ENCODE data around the gene GPC5. TPM values are rescaled to one million over a fixed set of nuclear protein-coding genes. Genes with fewer than 3 reads are reported as not detected.

Gene GPC5
- total and polyA plus RNA-seq, 2 of the 8 experiments (the other 6 are each of a cell fraction or from before 2014, with no cell fraction given), result 0.20 to 0.39 TPM

DNA sequence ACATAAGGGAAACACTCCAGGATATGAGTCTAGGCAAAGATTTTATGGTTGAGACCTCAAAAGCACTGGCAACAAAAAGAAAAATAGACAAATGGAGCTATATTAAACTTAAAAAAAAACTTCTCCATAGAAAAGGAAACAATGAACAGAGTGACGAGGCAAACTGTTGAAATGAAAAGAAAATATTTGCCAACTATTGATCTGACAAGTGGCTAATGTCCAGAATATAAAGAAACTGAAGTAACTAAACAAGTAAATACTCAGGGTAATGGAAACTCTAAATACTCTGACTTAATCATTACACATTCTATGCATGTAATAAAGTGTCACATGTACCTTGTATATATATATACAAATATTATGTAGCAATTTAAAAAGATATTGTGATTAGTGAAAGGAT lies 562.5 kb downstream of the GPC5 start (continued):
- no peak for TF ChIP-seq RBBP5 (IDR thresholded peaks at IDR 0.05; ENCODE audit: borderline replicate concordance, low read depth, low read length)
- TF ChIP-seq, protein P1, sequence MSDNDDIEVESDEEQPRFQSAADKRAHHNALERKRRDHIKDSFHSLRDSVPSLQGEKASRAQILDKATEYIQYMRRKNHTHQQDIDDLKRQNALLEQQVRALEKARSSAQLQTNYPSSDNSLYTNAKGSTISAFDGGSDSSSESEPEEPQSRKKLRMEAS (IDR thresholded peaks at IDR 0.05), result no peak
- TF ChIP-seq POLR2A (IDR thresholded peaks at IDR 0.05; ENCODE audit: control extremely low read depth in 1 of 2, low read depth in 2 of 2, low read length in 2 of 2), result no peak
- no peak for TF ChIP-seq TBP (IDR thresholded peaks at IDR 0.05; ENCODE audit: low read depth, low read length)
- no peak for TF ChIP-seq TAF1 (IDR thresholded peaks at IDR 0.05; ENCODE audit: low read depth, low read length)
- TF ChIP-seq, protein P2, sequence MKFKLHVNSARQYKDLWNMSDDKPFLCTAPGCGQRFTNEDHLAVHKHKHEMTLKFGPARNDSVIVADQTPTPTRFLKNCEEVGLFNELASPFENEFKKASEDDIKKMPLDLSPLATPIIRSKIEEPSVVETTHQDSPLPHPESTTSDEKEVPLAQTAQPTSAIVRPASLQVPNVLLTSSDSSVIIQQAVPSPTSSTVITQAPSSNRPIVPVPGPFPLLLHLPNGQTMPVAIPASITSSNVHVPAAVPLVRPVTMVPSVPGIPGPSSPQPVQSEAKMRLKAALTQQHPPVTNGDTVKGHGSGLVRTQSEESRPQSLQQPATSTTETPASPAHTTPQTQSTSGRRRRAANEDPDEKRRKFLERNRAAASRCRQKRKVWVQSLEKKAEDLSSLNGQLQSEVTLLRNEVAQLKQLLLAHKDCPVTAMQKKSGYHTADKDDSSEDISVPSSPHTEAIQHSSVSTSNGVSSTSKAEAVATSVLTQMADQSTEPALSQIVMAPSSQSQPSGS (IDR thresholded peaks at IDR 0.05; ENCODE audit: low read length), result no peak

Data from H1 (cell line).